GM19023 (cell line): ENCODE data around the gene SH3YL1.

ENCODE experiments used
- ATAC-seq: cut with Tn5 transposase; IDR thresholded peaks from one replicate; pipeline ENCODE4 v1.9.1; 2021; ENCODE audit warnings: mild to moderate bottlenecking, moderate library complexity; ENCODE audit not compliant: unreplicated experiment

SH3YL1 gene

GRCh38 chr2:228115-228514 is 35.7 kb downstream of the SH3YL1 start:
- ATAC-seq = no peak

GRCh38 chr2:223971-224760 is 39.7 kb downstream of the SH3YL1 start:
- ATAC-seq = no peak

- no peak for ATAC-seq
These were observed 40.4 kb downstream of the SH3YL1 start for GRCh38 chr2:223451-223850.

GRCh38 chr2:216068-216467 is 47.8 kb downstream of the SH3YL1 start:
- ATAC-seq = no peak

GRCh38 chr2:213932-214693 is 49.7 kb downstream of the SH3YL1 start:
- no peak for ATAC-seq

GRCh38 chr2:211486-212184 is 52.2 kb downstream of the SH3YL1 start:
- ATAC-seq = no peak

- no peak for ATAC-seq
These were observed 53.2 kb downstream of the SH3YL1 start for GRCh38 chr2:210660-211059.

- no peak for ATAC-seq
These were observed 54.4 kb downstream of the SH3YL1 start for GRCh38 chr2:209470-209869.

- no peak for ATAC-seq
These were observed 55.5 kb downstream of the SH3YL1 start for GRCh38 chr2:208335-208734.

GRCh38 chr2:203984-204383 is 59.8 kb downstream of the SH3YL1 start:
- ATAC-seq = no peak

- ATAC-seq = no peak
These were observed 60.4 kb downstream of the SH3YL1 start for GRCh38 chr2:203401-203800.

GRCh38 chr2:202945-203344 is 60.9 kb downstream of the SH3YL1 start:
- no peak for ATAC-seq

GRCh38 chr2:201648-202433 is 62.0 kb downstream of the SH3YL1 start:
- ATAC-seq = no peak

GRCh38 chr2:199041-199966 is 64.5 kb downstream of the SH3YL1 start:
- ATAC-seq = no peak

GRCh38 chr2:196406-196805 is 67.4 kb downstream of the SH3YL1 start:
- ATAC-seq = no peak

GRCh38 chr2:195932-196331 is 67.9 kb downstream of the SH3YL1 start:
- ATAC-seq = no peak

- no peak for ATAC-seq
These were observed 70.6 kb downstream of the SH3YL1 start for GRCh38 chr2:193141-193671.

- ATAC-seq = no peak
These were observed 72.3 kb downstream of the SH3YL1 start for GRCh38 chr2:191311-192190.

- ATAC-seq = no peak
These were observed 76.0 kb downstream of the SH3YL1 start for GRCh38 chr2:187825-188224.
